Fibroblast of lung (primary cell): ENCODE results near the gene LAPTM4A.

ENCODE experiments used
- CTCF ChIP-seq, 2 donors: IDR thresholded peaks in 1 of 2; conservative IDR thresholded peaks in 1 of 2; 1 replicate in 1 of 2; 2 replicates in 1 of 2; pipeline ENCODE4 v1.5.1; 2011 to 2012; ENCODE audit warnings: low read length in 2 of 2, control low read depth in 1 of 2, inconsistent platforms in 1 of 2, low read depth in 1 of 2, mild to moderate bottlenecking in 1 of 2
- EZH2 ChIP-seq: IDR thresholded peaks from 2 replicates; pipeline ENCODE4 v1.5.1; 2012; ENCODE audit warnings: low read length, control low read depth, mild to moderate bottlenecking; ENCODE audit errors: missing control alignments

GRCh38 chr2:20100711-20101110 is 49.3 kb upstream of the LAPTM4A start:
- no peak for TF ChIP-seq CTCF (conservative IDR thresholded peaks at IDR 0.05 in 1 of 2, IDR thresholded peaks at IDR 0.05 in 1 of 2; ENCODE audit: low read depth in 1 of 2, low read length in 2 of 2)
- TF ChIP-seq EZH2 = no peak
